Type B pancreatic cell (in vitro differentiated cells): ENCODE results near the gene SKAP1. TPM values are rescaled to one million over a fixed set of nuclear protein-coding genes. Genes with fewer than 3 reads are reported as not detected.

Experiments used
- DNase-seq: peaks from one replicate; pipeline ENCODE4 v3.0.0; 2021; ENCODE audit warnings: mixed read lengths; ENCODE audit not compliant: unreplicated experiment; ENCODE audit errors: extremely low spot score
- H3K27ac Mint-ChIP-seq: 2 replicates; pipeline ENCODE4 v1.8.0; 2021; ENCODE audit warnings: mild to moderate bottlenecking, mixed read lengths
- H3K27me3 Mint-ChIP-seq: 2 replicates; pipeline ENCODE4 v1.8.0; 2021; ENCODE audit warnings: mixed read lengths
- H3K36me3 Mint-ChIP-seq: 2 replicates; pipeline ENCODE4 v1.8.0; 2021; ENCODE audit warnings: mixed read lengths
- H3K4me1 Mint-ChIP-seq: one replicate; pipeline ENCODE4 v1.8.0; 2021; ENCODE audit warnings: mixed read lengths; ENCODE audit not compliant: unreplicated experiment
- H3K4me3 Mint-ChIP-seq: 2 replicates; pipeline ENCODE4 v1.8.0; 2021; ENCODE audit warnings: mild to moderate bottlenecking, mixed read lengths
- H3K9me3 Mint-ChIP-seq: 2 replicates; pipeline ENCODE4 v1.8.0; 2021; ENCODE audit warnings: mixed read lengths
- CTCF ChIP-seq: fragments of 200-600 bp; sonication (generic); conservative IDR thresholded peaks from 2 replicates; pipeline ENCODE4 v1.5.0; 2021; ENCODE audit warnings: antibody characterized with exemption, mild to moderate bottlenecking
- total RNA-seq: library from RNA; stranded (reverse); gene quantifications from 2 replicates; pipeline ENCODE4 v1.2.1, GENCODE V29; 2021; ENCODE audit warnings: low replicate concordance

Gene SKAP1
- total RNA-seq, 1 donor from 2014 or later = 0.43 TPM

GRCh38 chr17:48357779-48358602 is 72.0 kb downstream of the SKAP1 start:
- Mint-ChIP-seq H3K9me3 (no peaks in the 10 kb centered on the region), H3K27me3 (peaks cover 24% of the 10 kb centered on the region), H3K4me1 (peaks cover 1% of the 10 kb centered on the region), H3K36me3 (no peaks in the 10 kb centered on the region), H3K27ac (no peak overlapping the region), H3K4me3 (no peak overlapping the region)
- no peak for TF ChIP-seq CTCF
- no peak for DNase-seq

- no peak for DNase-seq
- H3K9me3 Mint-ChIP-seq = no peaks in the 10 kb centered on the region
- no peak overlapping the region for H3K4me3 Mint-ChIP-seq
- H3K27me3 Mint-ChIP-seq = peaks cover 17% of the 10 kb centered on the region
- H3K27ac Mint-ChIP-seq = no peak overlapping the region
- no peak for TF ChIP-seq CTCF
- H3K36me3 Mint-ChIP-seq = no peaks in the 10 kb centered on the region
- peaks cover 3% of the 10 kb centered on the region for H3K4me1 Mint-ChIP-seq
Observed at GRCh38 chr17:48356866-48357265, 73.1 kb downstream of the SKAP1 start.

GRCh38 chr17:48352630-48353029 is 77.4 kb downstream of the SKAP1 start:
- Mint-ChIP-seq H3K36me3 (no peaks in the 10 kb centered on the region), H3K27me3 (peaks cover 20% of the 10 kb centered on the region), H3K4me1 (peaks cover 10% of the 10 kb centered on the region), H3K27ac (no peak overlapping the region), H3K9me3 (no peaks in the 10 kb centered on the region), H3K4me3 (no peak overlapping the region)
- TF ChIP-seq CTCF = no peak
- no peak for DNase-seq

- Mint-ChIP-seq H3K27me3 (peaks cover 20% of the 10 kb centered on the region), H3K4me1 (peaks cover 10% of the 10 kb centered on the region), H3K4me3 (no peak overlapping the region), H3K27ac (no peak overlapping the region), H3K36me3 (no peaks in the 10 kb centered on the region), H3K9me3 (no peaks in the 10 kb centered on the region)
- peak; percentile 83 for TF ChIP-seq CTCF
- no peak for DNase-seq
Observed at GRCh38 chr17:48351911-48352332, 78.1 kb downstream of the SKAP1 start.

GRCh38 chr17:48348352-48348751 is 81.7 kb downstream of the SKAP1 start:
- TF ChIP-seq CTCF = no peak
- H3K27ac Mint-ChIP-seq = no peak overlapping the region
- H3K4me3 Mint-ChIP-seq = no peak overlapping the region
- peaks cover 10% of the 10 kb centered on the region for H3K4me1 Mint-ChIP-seq
- no peaks in the 10 kb centered on the region for H3K36me3 Mint-ChIP-seq
- DNase-seq = no peak
- H3K27me3 Mint-ChIP-seq = peaks cover 26% of the 10 kb centered on the region
- H3K9me3 Mint-ChIP-seq = no peaks in the 10 kb centered on the region
